HCT116 (cell line): ENCODE data around the gene TAF10.

Source experiments
- CTCF ChIP-seq, 3 experiments: fragments of 200-600 bp in 1 of 3; sonication (generic) in 1 of 3; IDR thresholded peaks in 2 of 3; conservative IDR thresholded peaks in 1 of 3; 2 replicates each; pipeline ENCODE4 v1.5.1; 2012 to 2017; ENCODE audit warnings: low read depth in 2 of 3, low read length in 2 of 3, antibody characterized with exemption in 1 of 3, borderline replicate concordance in 1 of 3, control low read depth in 1 of 3, mild to moderate bottlenecking in 1 of 3, mixed read lengths in 1 of 3, mixed run types in 1 of 3, moderate library complexity in 1 of 3; ENCODE audit not compliant: insufficient read depth in 1 of 3
- EZH2 ChIP-seq: fragments of 200-600 bp; sonication (generic); IDR thresholded peaks from 2 replicates; pipeline ENCODE4 v1.6.1; 2017; ENCODE audit warnings: antibody characterized with exemption, mixed run types
- POLR2A ChIP-seq: IDR thresholded peaks from 2 replicates; pipeline ENCODE4 v1.7.0; 2011; ENCODE audit warnings: borderline replicate concordance; ENCODE audit not compliant: insufficient read depth, insufficient read length; ENCODE audit errors: extremely low read depth
- POLR2AphosphoS5 ChIP-seq: IDR thresholded peaks from 2 replicates; pipeline ENCODE4 v1.6.1; 2011; ENCODE audit warnings: mild to moderate bottlenecking, low read depth, low read length, moderate library complexity
- SRF ChIP-seq: IDR thresholded peaks from 2 replicates; pipeline ENCODE4 v1.6.1; 2012; ENCODE audit warnings: low read depth

- TF ChIP-seq SRF (no peak), CTCF (IDR thresholded peaks at IDR 0.05 in 2 of 3, conservative IDR thresholded peaks at IDR 0.05 in 1 of 3; ENCODE audit: borderline replicate concordance in 1 of 3, insufficient read depth in 1 of 3, low read depth in 2 of 3, low read length in 2 of 3) (no peak), POLR2AphosphoS5 (no peak), EZH2 (no peak), POLR2A (no peak)
Observed at GRCh38 chr11:6620636-6621035, 8.6 kb upstream of the TAF10 start.
